Thoracic aorta endothelial cell (primary cell): Measurements from ENCODE around the gene SLC16A5. TPM values are rescaled to one million over a fixed set of nuclear protein-coding genes. Genes with fewer than 3 reads are reported as not detected.

Experiments used
- small RNA-seq: library from RNA; depleted of rRNA; stranded (forward); fragments of <200 nt; gene quantifications from one replicate; pipeline ENCODE3, GENCODE V24; 2012
- total RNA-seq: library from RNA; depleted of rRNA; stranded (reverse); fragments of >200 nt; gene quantifications from 2 replicates; pipeline ENCODE4 v1.2.3, GENCODE V29; 2012

The SLC16A5 gene, protein sequence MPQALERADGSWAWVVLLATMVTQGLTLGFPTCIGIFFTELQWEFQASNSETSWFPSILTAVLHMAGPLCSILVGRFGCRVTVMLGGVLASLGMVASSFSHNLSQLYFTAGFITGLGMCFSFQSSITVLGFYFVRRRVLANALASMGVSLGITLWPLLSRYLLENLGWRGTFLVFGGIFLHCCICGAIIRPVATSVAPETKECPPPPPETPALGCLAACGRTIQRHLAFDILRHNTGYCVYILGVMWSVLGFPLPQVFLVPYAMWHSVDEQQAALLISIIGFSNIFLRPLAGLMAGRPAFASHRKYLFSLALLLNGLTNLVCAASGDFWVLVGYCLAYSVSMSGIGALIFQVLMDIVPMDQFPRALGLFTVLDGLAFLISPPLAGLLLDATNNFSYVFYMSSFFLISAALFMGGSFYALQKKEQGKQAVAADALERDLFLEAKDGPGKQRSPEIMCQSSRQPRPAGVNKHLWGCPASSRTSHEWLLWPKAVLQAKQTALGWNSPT
- 4.7 and 11.6 TPM in 2 replicates for total RNA-seq

DNA sequence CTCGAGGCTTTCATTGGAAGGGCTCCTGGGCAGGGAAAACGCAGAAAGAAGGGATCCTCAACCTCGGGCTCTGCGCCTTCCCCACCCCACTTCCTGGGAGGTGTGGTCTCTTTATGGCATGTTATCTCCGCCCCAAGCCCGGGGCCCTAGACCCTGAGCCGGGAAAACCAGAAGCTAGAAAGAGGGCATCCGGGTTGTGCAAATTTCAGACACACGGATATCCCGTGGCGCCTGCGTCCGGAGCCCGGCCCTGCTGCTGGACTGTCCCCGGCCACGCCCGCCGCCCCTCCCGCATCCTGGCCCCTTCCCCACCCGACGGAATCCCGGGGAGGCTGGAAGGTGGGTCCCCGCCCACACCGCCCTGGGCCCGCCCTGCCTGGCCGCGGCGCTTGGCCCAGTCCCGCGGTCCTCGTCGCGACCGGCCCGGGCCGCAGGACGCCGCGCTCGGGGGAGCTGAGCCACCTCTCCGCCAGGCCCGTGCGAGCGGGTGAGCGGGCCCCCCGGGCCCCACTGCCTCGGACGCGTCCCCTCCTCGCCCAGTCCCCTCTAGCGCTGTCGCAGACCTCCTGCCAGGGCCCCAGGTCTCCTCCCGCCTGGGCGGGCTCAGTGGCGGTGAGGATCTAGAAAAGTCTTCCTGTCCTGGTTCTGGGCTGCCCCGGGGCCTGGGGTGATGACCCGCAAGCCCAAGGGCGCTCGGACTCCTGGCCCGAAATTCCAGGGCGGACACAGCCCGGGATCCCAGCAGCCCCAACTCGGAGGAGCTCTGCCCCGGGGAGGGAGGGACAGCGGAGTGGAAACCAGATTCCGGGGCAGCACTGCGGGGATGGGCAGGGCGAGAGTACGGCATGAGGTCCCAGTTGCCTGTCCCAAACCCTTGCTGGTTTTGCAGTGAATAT lies at the start of gene SLC16A5:
TSS of gene SLC16A5 (plus strand) at position 397 of the 896 bp plus-strand sequence. CDS start 5,683 bp downstream, outside the sequence.

DNA sequence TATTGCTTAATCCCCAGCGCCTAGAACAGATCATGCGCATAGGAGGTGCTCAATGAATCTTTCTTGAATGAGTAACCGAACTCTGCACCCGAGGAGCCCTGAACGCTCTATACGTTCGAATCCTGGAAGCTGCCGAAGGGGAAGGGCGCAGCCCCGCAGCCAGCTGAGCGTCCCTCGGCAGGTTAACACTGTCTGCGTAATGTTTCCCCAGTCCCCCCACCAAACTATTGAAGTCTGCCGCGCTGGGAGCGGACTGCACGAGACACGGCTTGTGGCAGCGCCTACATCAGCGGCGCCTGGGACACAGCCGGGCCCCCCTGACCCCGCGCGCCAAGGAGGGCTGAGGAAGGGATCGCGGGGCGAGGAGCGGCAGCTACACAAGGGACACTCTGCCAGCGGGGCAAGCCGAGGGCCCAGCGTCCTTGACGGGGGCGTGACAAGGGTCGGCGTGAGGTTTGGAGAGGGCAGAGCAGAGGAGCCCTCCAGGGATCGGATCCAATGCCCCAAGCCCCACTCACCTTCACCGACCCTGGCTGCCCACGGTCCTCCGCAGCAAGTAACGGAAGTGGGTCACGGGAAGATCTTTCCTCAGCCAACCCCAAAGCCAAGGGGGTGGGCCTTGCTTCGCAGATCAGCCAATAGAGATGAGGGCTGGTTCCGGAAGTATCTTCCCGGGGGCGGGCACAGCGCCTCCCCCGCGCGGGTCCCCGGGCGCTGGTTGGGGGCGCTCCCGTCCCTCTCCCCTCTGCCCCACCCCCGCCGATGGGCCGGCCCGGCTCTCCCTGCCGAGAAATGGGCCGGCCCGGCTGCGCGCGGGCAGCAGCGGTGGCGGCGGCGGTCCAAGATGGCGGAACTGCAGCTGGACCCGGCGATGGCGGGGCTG lies 41.1 kb upstream of the SLC16A5 start, which contains the start of the genes ATP5PD and KCTD2:
TSS of gene ATP5PD (minus strand) at position 563 of the 883 bp plus-strand sequence. CDS start 4,319 bp downstream, outside the sequence.
TSS of gene KCTD2 (plus strand) at position 819 of the 883 bp plus-strand sequence. CDS start at position 845, 26 bp downstream.

DNA sequence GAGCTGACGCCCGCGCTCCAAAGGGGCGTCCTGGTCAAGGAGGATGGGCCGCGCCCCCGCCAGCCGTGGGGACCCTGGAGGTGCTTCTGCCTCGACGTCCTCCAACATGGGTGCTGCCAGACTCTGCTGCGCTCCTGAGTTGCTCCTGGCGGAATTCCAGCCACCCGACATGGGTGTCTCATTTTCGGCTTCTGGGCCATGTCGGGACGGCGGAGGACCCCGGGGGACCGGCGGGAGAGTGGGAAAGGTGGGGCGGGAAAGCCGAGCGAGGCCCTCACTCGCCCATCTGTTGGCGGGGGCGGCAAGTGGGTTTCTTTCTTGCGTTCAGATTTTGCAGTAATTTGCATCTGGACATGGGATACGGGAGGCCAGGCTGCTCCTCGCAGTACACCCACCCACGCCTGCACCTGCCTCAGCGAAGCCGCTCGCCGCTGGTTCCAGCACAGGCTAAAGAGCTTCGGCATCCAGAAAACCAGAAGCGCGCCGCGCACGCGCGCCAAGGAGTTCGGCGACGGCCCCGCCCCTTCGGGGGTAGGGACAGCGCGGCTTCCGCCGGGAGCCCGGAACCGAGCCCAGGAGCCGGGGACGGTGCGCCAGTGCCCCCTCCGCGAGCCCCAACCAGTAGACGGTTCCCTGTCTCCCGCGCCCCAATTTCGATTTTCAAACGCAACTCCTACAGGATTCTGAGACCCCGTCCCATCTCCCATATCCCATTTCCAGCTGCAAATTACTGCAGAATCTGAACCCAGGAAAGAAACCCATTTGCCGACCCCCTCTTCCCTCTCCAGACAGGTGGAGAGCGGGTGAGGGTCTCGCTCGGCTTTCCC lies 21.9 kb downstream of the SLC16A5 start, which contains the start of gene ARMC7:
TSS of gene ARMC7 (plus strand) at position 563 of the 827 bp plus-strand sequence. CDS start 320 bp downstream, outside the sequence.

DNA sequence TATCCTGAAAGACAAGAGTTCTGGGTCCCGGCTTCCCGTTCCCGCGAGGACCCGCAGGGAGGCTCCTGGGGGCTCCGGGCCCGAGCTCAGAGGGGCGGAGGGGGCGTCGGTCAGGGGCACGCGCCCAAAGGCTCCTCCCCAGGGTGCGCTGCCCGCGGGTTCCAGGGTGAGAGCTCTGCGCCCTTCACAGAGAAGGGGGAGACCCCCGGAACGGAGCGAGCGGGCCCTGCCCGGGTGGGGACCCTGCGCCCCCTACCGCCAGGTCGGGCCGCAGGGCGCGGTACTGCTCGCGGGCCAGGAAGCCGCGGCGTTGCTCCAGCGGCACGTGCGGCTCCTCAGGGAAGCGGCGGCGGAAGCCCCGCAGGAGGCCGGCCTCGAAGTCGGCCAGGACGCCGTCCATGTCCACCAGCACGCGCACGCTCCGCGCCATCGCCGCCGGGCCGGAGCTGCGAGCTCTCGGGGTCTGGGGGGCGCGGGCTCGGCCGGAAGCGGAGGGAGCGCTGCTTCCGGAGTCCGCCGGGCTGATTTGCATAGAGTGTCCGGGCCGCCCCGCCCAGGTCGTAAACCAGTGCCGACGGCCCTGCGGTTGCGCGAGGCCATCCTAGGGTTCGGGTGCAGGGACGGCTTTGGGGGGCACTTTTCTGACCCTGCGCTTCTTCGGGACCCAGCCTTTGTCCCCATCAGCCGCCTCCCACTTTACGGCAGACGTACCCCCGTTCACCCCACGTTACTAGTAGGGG lies 43.7 kb downstream of the SLC16A5 start, which contains the start of gene NT5C:
TSS of gene NT5C (minus strand) at position 465 of the 740 bp plus-strand sequence. CDS start at position 430, 35 bp downstream.

DNA sequence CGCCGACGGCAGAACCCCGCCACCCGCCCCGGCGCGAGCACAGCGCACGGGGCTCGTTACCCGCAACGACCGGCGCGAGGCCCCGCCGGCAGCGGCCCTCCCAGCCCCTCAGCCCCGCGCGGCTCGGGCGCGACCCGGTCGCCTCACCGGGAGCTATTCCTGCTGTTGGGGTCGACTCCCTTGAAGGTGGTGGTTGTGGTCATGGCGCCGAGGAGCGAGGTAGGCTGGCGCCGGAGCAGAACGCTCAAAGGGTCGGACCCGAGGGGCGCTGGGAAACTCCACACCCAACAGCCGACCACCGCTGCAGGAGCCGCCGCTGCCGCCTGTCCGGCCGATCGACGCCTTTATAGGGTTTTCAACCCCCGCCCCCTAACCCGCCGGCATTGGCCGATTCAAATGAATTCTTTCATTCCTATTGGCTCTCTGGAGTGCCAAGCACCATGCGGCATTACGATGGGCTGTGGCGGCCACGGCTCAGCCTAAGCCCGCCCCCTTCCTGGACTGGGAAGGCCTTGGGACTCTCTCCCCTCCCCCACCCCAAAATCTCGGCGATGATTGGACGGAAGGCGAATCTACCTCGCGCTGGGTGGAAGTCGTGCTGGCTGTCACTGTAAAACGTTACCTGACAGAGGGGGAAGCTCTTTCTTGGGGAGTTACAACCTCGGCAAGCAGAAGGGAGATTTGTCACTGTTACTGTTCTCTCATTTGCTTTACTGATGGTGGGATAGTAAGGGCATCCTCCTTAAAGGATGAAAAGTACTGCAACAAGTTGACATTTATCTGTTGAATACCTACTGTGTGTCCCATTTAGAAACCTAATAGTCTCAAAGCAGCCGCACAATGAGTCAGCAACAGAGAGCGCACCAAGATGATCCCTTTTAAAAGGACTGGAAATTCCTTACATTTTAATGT lies 66.7 kb downstream of the SLC16A5 start, which contains the start of gene JPT1:
TSS of gene JPT1 (minus strand) at position 318 of the 912 bp plus-strand sequence. CDS start at position 203, 115 bp downstream.

Small RNAs within 50 kb of the gene (small RNA-seq; reads per million reads assigned to genes)
- gene AC111186.1: not detected
- not detected for gene RF00019
- gene RN7SL573P: not detected

Other genes starting within 250 kb of the SLC16A5 start
- gene GRIN2C, start 228.1 kb upstream of the SLC16A5 start, total RNA-seq: 0.07 and 0.53 TPM in 2 replicates
- 39.8 and 42.3 TPM in 2 replicates for gene FDXR, start 215.0 kb upstream of the SLC16A5 start, total RNA-seq
- gene FADS6, start 194.3 kb upstream of the SLC16A5 start, total RNA-seq: not detected in 2 replicates
- not detected in 2 replicates for gene USH1G, start 164.7 kb upstream of the SLC16A5 start, total RNA-seq
- gene OTOP2, start 163.7 kb upstream of the SLC16A5 start, total RNA-seq: not detected in 2 replicates
- gene OTOP3, start 152.1 kb upstream of the SLC16A5 start, total RNA-seq: not detected in 2 replicates
- gene HID1, start 115.2 kb upstream of the SLC16A5 start, total RNA-seq: 14.9 and 28.4 TPM in 2 replicates
- gene CDR2L, start 100.3 kb upstream of the SLC16A5 start, total RNA-seq: 23.1 and 27.4 TPM in 2 replicates
- gene MRPL58, start 75.3 kb upstream of the SLC16A5 start, total RNA-seq: 32.2 and 38.1 TPM in 2 replicates
- 270 and 332 TPM in 2 replicates for gene ATP5PD, start 41.0 kb upstream of the SLC16A5 start, total RNA-seq
- gene KCTD2, start 40.7 kb upstream of the SLC16A5 start, total RNA-seq: 16.6 and 17.2 TPM in 2 replicates
- gene ARMC7, start 22.0 kb downstream of the SLC16A5 start, total RNA-seq: 4.5 TPM in 2 replicates
- 11.7 and 13.0 TPM in 2 replicates for gene NT5C, start 43.8 kb downstream of the SLC16A5 start, total RNA-seq
- 321 and 330 TPM in 2 replicates for gene JPT1, start 66.6 kb downstream of the SLC16A5 start, total RNA-seq
- gene SUMO2, start 95.0 kb downstream of the SLC16A5 start, total RNA-seq: 106 and 124 TPM in 2 replicates
- 54.8 and 62.4 TPM in 2 replicates for gene NUP85, start 117.7 kb downstream of the SLC16A5 start, total RNA-seq
- gene GGA3, start 173.7 kb downstream of the SLC16A5 start, total RNA-seq: 15.3 and 18.8 TPM in 2 replicates
- 61.2 and 82.3 TPM in 2 replicates for gene MRPS7, start 173.9 kb downstream of the SLC16A5 start, total RNA-seq
- gene MIF4GD, start 183.3 kb downstream of the SLC16A5 start, total RNA-seq: 9.4 and 10.9 TPM in 2 replicates
- gene SLC25A19, start 201.5 kb downstream of the SLC16A5 start, total RNA-seq: 13.4 and 14.0 TPM in 2 replicates